SK-MEL-5 (cell line): ENCODE data around the gene MCAM. TPM values are rescaled to one million over a fixed set of nuclear protein-coding genes. Genes with fewer than 3 reads are reported as not detected.

Experiments
- DNase-seq: peaks from one replicate; pipeline ENCODE4 v3.0.0-alpha.2; 2016; ENCODE audit warnings: low read depth, low spot score
- in situ Hi-C: cut with HindIII; loops from 2 replicates; pipeline ENCODE4 v1.10.0; 2016; ENCODE audit warnings: low sequenced_read_pairs, high pct_unique_total_duplicates, low pct_unique_long_range_greater_than_20kb
- polyA plus RNA-seq, 2 experiments: library from polyadenylated mRNA; depleted of rRNA; stranded (reverse); fragments of >200 nt; gene quantifications; 2 replicates each; pipeline ENCODE4 v1.2.3, GENCODE V29; 2015
- total RNA-seq: library from RNA; depleted of rRNA; stranded (reverse); fragments of >200 nt; shearing (Covaris generic); gene quantifications from 2 replicates; pipeline ENCODE4 v1.2.3, GENCODE V29; 2014; rRNA removed

MCAM gene
- 335 and 356 TPM in 2 replicates for total RNA-seq
- 797 and 1,065 TPM in 2 replicates for polyA plus RNA-seq (2015; cell fraction: cytosol; rRNA removed)
- 130 and 174 TPM in 2 replicates for polyA plus RNA-seq (2015; cell fraction: nucleus; rRNA removed)

GRCh38 chr11:119316729-119317591, at the start of gene MCAM:
MCAM (minus strand) TSS chr11:119317130; CDS start chr11:119317101, 29 bp downstream.
- in situ Hi-C loops, result no loop called here
- peak; percentile 45 for DNase-seq

- in situ Hi-C loops, result no loop called here
- no peak for DNase-seq
Observed at GRCh38 chr11:119365071-119365591, 48.2 kb upstream of the MCAM start.

GRCh38 chr11:119363851-119364590, 47.1 kb upstream of the MCAM start:
- in situ Hi-C loops, result no loop called here
- DNase-seq, result peak; percentile 30

GRCh38 chr11:119363081-119363850, 46.3 kb upstream of the MCAM start:
- in situ Hi-C loops, result no loop called here
- DNase-seq, result no peak

GRCh38 chr11:119362741-119363080, 45.8 kb upstream of the MCAM start:
- no peak for DNase-seq
- in situ Hi-C loops, result no loop called here

- in situ Hi-C loops, result no loop called here
- DNase-seq, result no peak
Observed at GRCh38 chr11:119361941-119362725, 45.2 kb upstream of the MCAM start.

GRCh38 chr11:119361056-119361787, 44.3 kb upstream of the MCAM start:
- no peak for DNase-seq

GRCh38 chr11:119359365-119360214, 42.7 kb upstream of the MCAM start:
- no peak for DNase-seq
- in situ Hi-C loops, result no loop called here

More at GRCh38 chr11:119361056-119361787, 44.3 kb upstream of the MCAM start:
- in situ Hi-C loops, result no loop called here

- DNase-seq, result no peak
- in situ Hi-C loops, result no loop called here
Observed at GRCh38 chr11:119357074-119357473, 40.1 kb upstream of the MCAM start.

GRCh38 chr11:119356349-119357031, 39.6 kb upstream of the MCAM start:
- in situ Hi-C loops, result no loop called here

GRCh38 chr11:119355091-119355843, 38.3 kb upstream of the MCAM start:
- in situ Hi-C loops, result no loop called here
- no peak for DNase-seq

More at GRCh38 chr11:119356349-119357031, 39.6 kb upstream of the MCAM start:
- peak; percentile 73 for DNase-seq

- in situ Hi-C loops, result no loop called here
- DNase-seq, result peak; percentile 44
Observed at GRCh38 chr11:119352857-119353260, 35.9 kb upstream of the MCAM start.

- in situ Hi-C loops, result no loop called here
- DNase-seq, result no peak
Observed at GRCh38 chr11:119351232-119351631, 34.3 kb upstream of the MCAM start.

- DNase-seq, result no peak
- in situ Hi-C loops, result no loop called here
Observed at GRCh38 chr11:119350302-119350701, 33.4 kb upstream of the MCAM start.
